ENCODE measurements around the gene CCN2.
"Not testable (repeated sequence)": the region's sequence is repeated elsewhere in the genome, so short reads cannot be mapped to it uniquely, and the experiment has no call there.

CCN2 gene

DNA sequence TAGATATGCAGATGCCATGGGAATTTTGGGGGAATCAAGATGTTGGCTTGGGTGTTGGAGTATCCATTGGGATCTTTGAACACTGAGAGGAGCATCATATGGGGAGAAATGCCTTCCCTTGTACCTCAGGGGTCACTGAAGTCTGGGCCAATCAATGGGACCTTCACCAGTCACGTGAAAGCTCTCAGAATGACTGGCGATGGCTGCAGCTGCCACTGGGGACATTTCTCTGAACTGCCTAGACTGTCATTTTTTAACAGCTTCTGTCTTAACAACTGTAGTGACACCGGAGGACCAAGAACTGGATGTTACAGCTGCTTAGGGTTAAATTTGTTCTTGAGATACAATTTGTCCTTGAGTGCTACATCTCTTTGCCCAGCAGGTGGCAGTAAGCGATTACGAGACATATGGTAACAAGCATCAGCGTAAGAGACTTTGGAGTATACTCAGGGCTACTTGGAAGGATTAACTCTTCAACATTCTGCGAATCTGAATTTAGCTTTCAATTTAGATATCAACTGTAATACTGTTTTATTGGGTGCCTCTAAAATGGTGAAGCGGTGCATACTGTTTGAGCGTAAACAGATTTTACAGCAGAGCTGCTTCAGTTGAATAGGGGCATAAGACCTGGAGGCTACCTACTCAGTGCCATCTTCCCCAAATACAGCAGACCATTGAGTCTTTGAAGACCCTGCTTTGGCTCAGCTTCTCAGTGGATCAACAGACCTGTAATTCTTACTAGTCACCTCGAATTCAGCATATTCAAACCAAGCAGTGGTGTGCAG, 36.0 kb downstream of the CCN2 start:
- H3K27ac ChIP-seq, result no peak overlapping the region
- no peak for TF ChIP-seq ZFX (IDR thresholded peaks at IDR 0.05; ENCODE audit: borderline replicate concordance)
- TF ChIP-seq CTCF (IDR thresholded peaks at IDR 0.05), result peak; percentile 90

DNA sequence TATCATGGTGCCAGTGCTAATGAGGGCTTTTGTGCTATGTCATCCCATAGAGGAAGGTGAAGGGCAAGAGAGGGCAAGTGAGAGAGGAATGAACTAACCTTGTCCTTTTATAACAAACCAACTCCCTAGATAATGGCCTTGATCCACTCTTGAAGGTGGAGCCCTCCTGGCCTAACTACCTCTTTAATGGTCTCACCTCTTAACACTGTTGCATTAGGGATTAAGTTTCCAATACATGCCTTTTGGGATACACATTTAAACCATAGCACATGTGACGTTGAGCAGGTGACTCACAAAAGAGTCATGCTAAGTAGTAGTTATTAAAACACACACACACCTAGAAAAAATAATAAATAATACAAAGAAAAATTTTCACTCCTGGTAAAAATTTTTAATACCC, 36.9 kb downstream of the CCN2 start:
- no peak for TF ChIP-seq CTCF (IDR thresholded peaks at IDR 0.05)
- no peak for TF ChIP-seq ZFX (IDR thresholded peaks at IDR 0.05; ENCODE audit: borderline replicate concordance)
- H3K27ac ChIP-seq, result no peak overlapping the region

- TF ChIP-seq ZFX (IDR thresholded peaks at IDR 0.05; ENCODE audit: borderline replicate concordance) (no peak), CTCF (IDR thresholded peaks at IDR 0.05) (no peak)
- no peak overlapping the region for H3K27ac ChIP-seq
Observed at GRCh38 chr6:131911951-131912350, 39.2 kb downstream of the CCN2 start.

- H3K27ac ChIP-seq, result no peak overlapping the region
- TF ChIP-seq CTCF (IDR thresholded peaks at IDR 0.05), result no peak
- no peak for TF ChIP-seq ZFX (IDR thresholded peaks at IDR 0.05; ENCODE audit: borderline replicate concordance)
Observed at GRCh38 chr6:131910956-131911355, 40.2 kb downstream of the CCN2 start.

DNA sequence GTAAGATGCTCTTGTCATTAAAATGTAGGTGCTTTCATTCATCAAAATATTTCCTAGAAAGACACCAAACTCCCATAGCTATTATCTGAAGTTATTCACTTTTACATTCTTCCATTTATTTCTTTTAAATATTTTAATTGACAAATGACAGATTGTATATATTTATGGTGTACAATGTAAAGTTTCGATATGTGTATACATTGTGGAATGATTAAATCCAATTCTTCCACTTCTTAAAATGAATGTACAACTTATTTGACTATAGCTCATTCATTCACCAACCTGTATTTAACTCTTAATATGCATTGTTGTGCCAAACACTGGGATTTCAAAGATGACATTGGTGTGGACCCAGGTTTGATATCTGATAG, 41.0 kb downstream of the CCN2 start:
- TF ChIP-seq CTCF (IDR thresholded peaks at IDR 0.05) (peak; percentile 58), ZFX (IDR thresholded peaks at IDR 0.05; ENCODE audit: borderline replicate concordance) (no peak)
- no peak overlapping the region for H3K27ac ChIP-seq

GRCh38 chr6:131909408-131910218, 41.6 kb downstream of the CCN2 start:
- TF ChIP-seq ZFX (IDR thresholded peaks at IDR 0.05; ENCODE audit: borderline replicate concordance), result no peak
- peak; percentile 91 for TF ChIP-seq CTCF (IDR thresholded peaks at IDR 0.05)
- H3K27ac ChIP-seq, result no peak overlapping the region

DNA sequence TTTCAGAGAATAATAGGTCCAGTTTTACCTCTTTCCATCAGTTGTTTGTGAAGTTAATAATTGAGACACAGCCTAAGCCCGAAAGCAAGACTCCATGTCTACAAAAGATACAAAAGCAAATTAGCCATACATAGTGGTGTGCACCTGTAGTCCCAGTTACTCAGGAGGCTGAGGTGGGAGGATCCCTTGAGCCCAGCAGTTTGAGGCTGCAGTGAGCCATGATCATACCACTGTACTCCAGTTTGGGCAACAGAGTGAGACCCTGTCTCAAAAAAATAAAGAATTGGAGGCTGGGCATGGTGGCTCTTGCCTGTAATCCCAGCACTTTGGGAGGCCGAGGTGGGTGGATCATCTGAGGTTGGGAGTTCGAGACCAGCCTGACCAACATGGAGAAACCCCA, 42.4 kb downstream of the CCN2 start:
- H3K27ac ChIP-seq, result not testable (repeated sequence)

DNA sequence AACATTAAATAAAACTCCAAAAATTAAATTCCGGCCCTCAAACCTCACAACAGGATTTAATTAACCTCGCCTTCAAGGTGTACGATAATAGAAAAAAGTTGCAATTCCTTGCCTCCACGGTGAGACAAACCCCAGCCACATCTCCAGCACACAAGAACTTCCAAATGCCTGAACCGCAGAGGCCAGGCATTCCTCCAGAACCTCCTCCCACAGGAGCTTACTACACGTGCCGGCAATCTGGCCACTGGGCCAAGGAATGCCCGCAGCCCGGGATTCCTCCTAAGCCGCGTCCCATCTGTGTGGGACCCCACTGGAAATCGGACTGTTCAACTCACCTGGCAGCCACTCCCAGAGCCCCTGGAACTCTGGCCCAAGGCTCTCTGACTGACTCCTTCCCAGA, 47.4 kb downstream of the CCN2 start:
- not testable (repeated sequence) for H3K27ac ChIP-seq

- not testable (repeated sequence) for H3K27ac ChIP-seq
Observed at GRCh38 chr6:131901326-131901873, 49.8 kb downstream of the CCN2 start.
